Motor neuron (in vitro differentiated cells): Measurements from ENCODE around the gene CLMP. TPM values are rescaled to one million over a fixed set of nuclear protein-coding genes. Genes with fewer than 3 reads are reported as not detected.
A peak's percentile ranks its signal among the peaks of the same experiment; 100 is the strongest.
"Not testable (repeated sequence)": the region's sequence is repeated elsewhere in the genome, so short reads cannot be mapped to it uniquely, and the experiment has no call there.

Experiments used
- ATAC-seq, 8 experiments: fragments of 200-7000 bp; cut with Tn5 transposase; replicated peaks in 6 of 8; 2 replicates each; pipeline ENCODE4 v1.8.0; 2021; ENCODE audit warnings: mild to moderate bottlenecking in 8 of 8, moderate library complexity in 8 of 8
- H3K27ac ChIP-seq, 2 donors: fragments of 250-450 bp; sonication (Bioruptor Pico); 2 replicates each; pipeline ENCODE4 v1.9.0; 2021; ENCODE audit warnings: antibody characterized with exemption in 2 of 2, mild to moderate bottlenecking in 2 of 2, moderate library complexity in 1 of 2
- H3K4me1 ChIP-seq, 2 donors: fragments of 250-450 bp; sonication (Bioruptor Pico); replicated peaks in 1 of 2; 2 replicates each; pipeline ENCODE4 v1.6.1; 2021; ENCODE audit warnings: antibody characterized with exemption in 2 of 2, mild to moderate bottlenecking in 2 of 2, moderate library complexity in 1 of 2
- H3K4me3 ChIP-seq, 5 donors: fragments of 250-450 bp; sonication (Bioruptor Pico); 2 replicates each; pipeline ENCODE4 v1.9.0; 2021; ENCODE audit warnings: antibody characterized with exemption in 5 of 5, mild to moderate bottlenecking in 5 of 5, moderate library complexity in 4 of 5
- WGBS, 10 experiments: fragments of 450-650 bp; shearing (Covaris generic); methylation state at CpG; one replicate each; pipeline ENCODE4 v1.0.0; 2022; 5-methylcytosine and 5-hydroxymethylcytosine counted together
- in situ Hi-C, 9 experiments: fragments of 400-800 bp; cut with MboI; loops; one replicate each; pipeline ENCODE4 v1.15.0; 2021; ENCODE audit warnings: low sequenced_read_pairs in 9 of 9, low pct_unique_long_range_greater_than_20kb in 2 of 9; ENCODE audit not compliant: unreplicated experiment in 9 of 9
- total RNA-seq, 8 experiments: library from RNA; unstranded; fragments of 300-600 nt; gene quantifications; 2 replicates each; pipeline versions ENCODE4 v1.2.3 to v1.2.4, GENCODE V29; 2022

Gene CLMP
- total RNA-seq, 8 experiments from 2014 or later: 2.1 to 21.4 (median 14.1) TPM

DNA sequence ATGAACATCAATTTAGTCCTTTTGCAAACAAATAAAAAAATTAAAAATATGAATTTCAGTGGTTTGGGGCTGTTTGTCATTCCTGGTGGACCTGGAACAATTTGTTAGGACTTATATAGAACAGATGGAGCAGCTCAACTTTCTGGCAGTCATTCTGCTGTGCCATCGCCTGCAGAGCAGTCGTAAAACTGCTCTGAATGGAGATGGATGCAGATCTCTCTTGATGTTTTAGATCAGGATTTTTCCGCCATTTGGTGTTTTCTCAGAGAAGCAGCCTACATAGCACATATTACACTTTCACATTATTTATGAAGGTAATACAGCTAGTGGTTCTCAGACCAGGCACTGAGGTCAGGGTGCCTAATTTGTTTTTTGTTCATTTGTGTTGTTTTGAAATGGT, 101.3 kb downstream of the CLMP start:
- 0 to 100% (median 91%) methylated on average over 1 to 3 of the region's 3 CpGs; no CpG with 5 or more reads in 2 of the 10 experiments for WGBS, 10 experiments
- in situ Hi-C loops: no loop called here
- H3K4me3 ChIP-seq: no peak overlapping the region
- no peak overlapping the region for H3K27ac ChIP-seq
- peak in 1 of 8 experiments; percentile 66 for ATAC-seq
- no peaks in the 10 kb centered on the region for H3K4me1 ChIP-seq

- no peaks in the 10 kb centered on the region for H3K4me1 ChIP-seq
- no peak overlapping the region for H3K27ac ChIP-seq
- in situ Hi-C loops: no loop called here
- ATAC-seq: no peak
- no peak overlapping the region for H3K4me3 ChIP-seq
- WGBS, 10 experiments: 50 to 85% (median 79%) methylated on average over 1 to 5 of the region's 6 CpGs; no CpG with 5 or more reads in 4 of the 10 experiments
Observed at GRCh38 chr11:123091506-123091905, 103.5 kb downstream of the CLMP start.

DNA sequence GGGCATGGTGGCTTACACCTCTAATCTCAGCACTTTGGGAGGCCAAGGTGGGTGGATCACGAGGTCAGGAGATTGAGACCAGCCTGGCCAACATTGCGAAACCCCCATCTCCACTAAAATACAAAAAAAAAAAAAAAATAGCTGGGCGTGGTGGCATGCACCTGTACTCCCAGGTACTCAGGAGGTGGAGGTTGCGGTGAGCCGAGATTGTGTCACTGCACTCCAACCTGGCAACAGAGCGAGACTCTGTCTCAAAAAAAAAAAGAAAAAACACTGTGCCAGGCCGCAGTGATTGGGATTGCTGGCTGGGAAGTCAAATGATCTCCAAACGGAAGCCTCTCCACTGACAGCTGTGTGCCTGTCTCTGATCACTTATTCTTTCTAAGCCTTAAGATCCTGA, 104.9 kb downstream of the CLMP start:
- WGBS, 10 experiments: 76 to 96% (median 93%) methylated on average over 3 to 8 of the region's 8 CpGs; no CpG with 5 or more reads in 4 of the 10 experiments
- ATAC-seq, in situ Hi-C loops, H3K4me1 ChIP-seq, H3K4me3 ChIP-seq, H3K27ac ChIP-seq: not testable (repeated sequence)

- in situ Hi-C loops: not testable (repeated sequence)
- 87 to 100% (median 94%) methylated on average over 1 to 8 of the region's 10 CpGs; no CpG with 5 or more reads in 2 of the 10 experiments for WGBS, 10 experiments
Observed at GRCh38 chr11:123088896-123089295, 106.2 kb downstream of the CLMP start.

DNA sequence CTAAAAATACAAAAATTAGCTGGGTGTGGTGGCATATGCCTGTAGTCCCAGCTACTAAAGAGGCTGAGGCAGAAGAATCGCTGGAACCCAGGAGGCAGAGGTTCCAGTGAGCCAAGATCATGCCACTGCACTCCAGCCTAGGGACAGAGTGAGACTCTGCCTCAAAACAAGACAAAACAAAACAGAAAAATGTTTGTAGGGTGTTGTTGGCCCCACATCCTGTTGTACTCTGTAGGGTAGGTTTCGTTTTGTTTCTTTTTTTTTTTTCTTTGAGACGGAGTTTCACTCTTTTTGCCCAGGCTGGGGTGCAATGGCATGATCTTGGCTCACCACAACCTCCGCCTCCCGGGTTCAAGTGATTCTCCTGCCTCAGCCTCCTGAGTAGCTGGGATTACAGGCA, 107.4 kb downstream of the CLMP start:
- ATAC-seq: not testable (repeated sequence)

More at GRCh38 chr11:123088896-123089295, 106.2 kb downstream of the CLMP start:
- ATAC-seq, H3K4me1 ChIP-seq, H3K27ac ChIP-seq, H3K4me3 ChIP-seq: not testable (repeated sequence)

DNA sequence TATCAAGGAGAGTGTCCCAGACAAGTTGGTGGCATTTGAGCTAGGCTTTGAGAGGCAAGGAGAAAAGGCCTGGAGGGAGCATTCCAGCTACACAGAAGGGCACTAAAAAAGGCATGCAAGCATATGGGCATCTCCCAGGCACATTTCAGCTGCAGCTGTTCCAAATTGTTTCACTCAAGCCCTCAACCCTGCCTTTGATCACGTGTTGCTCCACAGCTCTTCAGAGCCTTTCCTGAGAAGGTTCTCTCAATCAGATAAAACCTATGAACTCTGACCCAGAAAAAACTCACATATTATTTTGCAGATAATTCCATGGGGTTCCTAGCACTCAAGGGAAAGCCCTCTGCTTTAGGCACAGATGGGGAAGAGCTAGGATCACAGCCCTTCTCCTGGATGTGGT, 108.7 kb downstream of the CLMP start:
- Histone ChIP-seq H3K4me1 (no peaks in the 10 kb centered on the region), H3K4me3 (no peak overlapping the region), H3K27ac (no peak overlapping the region)
- in situ Hi-C loops: no loop called here
- whole genome bisulfite sequencing, 10 experiments: 38 to 100% (median 66%) methylated on average over 1 of the region's 1 CpG; no CpG with 5 or more reads in 4 of the 10 experiments
- ATAC-seq: no peak

More for the DNA sequence above, 107.4 kb downstream of the CLMP start:
- WGBS, 10 experiments: 82 to 100% (median 97%) methylated on average over 1 to 3 of the region's 5 CpGs; no CpG with 5 or more reads in 4 of the 10 experiments
- H3K4me3 ChIP-seq, H3K4me1 ChIP-seq, H3K27ac ChIP-seq, in situ Hi-C loops: not testable (repeated sequence)

GRCh38 chr11:123085497-123085896, 109.6 kb downstream of the CLMP start:
- in situ Hi-C loops: no loop called here
- 57 to 100% (median 95%) methylated on average over 1 to 5 of the region's 5 CpGs; no CpG with 5 or more reads in 1 of the 10 experiments for WGBS, 10 experiments
- no peak for ATAC-seq
- Histone ChIP-seq H3K4me1 (no peaks in the 10 kb centered on the region), H3K4me3 (no peak overlapping the region), H3K27ac (no peak overlapping the region)

DNA sequence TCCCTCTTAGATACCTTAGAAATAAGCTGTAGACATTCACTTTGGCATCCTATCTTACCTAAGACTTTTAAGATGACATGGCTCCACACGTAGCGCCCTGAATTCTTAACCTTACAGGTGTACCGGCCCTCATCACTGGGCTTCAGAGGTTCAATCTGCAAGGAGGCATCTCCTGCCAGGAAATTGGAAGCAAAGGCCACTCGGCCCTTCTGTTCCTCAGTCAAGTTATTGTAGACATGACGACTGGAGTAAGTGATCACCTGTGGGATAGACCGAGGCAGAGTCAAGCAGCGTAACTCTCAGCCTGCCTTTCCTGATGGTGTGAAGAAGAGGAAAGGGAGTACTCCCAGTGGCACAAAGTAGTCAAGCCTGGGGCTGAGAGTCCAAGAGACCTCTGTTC, 110.6 kb downstream of the CLMP start:
- Histone ChIP-seq H3K27ac (no peak overlapping the region), H3K4me3 (no peak overlapping the region)
- 94 to 100% (median 100%) methylated on average over 1 to 3 of the region's 7 CpGs; no CpG with 5 or more reads in 6 of the 10 experiments for WGBS, 10 experiments

DNA sequence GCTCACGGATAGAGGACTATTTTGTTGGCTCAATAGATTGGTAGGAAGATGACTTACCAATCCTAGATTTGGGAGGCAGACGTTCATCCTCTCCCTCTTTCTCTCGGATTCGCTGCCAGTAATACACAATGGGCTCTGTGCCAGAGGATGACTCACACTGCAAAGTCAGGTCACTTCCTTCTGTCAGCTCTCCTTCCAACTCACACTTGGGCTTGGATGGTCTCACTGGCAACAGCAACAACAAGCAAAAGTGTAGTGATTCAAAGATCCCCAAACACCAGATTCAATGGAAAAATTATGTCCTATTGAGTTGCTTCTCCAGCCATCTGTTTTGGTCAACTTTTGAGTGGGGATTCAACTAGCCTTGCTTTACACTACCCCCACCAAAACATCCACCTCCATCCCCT, 111.4 kb downstream of the CLMP start:
- no peaks in the 10 kb centered on the region for H3K4me1 ChIP-seq
- no peak overlapping the region for H3K4me3 ChIP-seq
- WGBS, 10 experiments: 0 to 100% (median 31%) methylated on average over 1 to 4 of the region's 4 CpGs; no CpG with 5 or more reads in 3 of the 10 experiments
- in situ Hi-C loops: no loop called here
- no peak overlapping the region for H3K27ac ChIP-seq
- ATAC-seq: peak; percentile 55 to 97 (median 86)

More for the DNA sequence above, 110.6 kb downstream of the CLMP start:
- in situ Hi-C loops: no loop called here
- ATAC-seq: no peak
- no peaks in the 10 kb centered on the region for H3K4me1 ChIP-seq

- no peak for ATAC-seq
- H3K4me1 ChIP-seq: no peaks in the 10 kb centered on the region
- in situ Hi-C loops: no loop called here
- no peak overlapping the region for H3K27ac ChIP-seq
- 75 to 100% (median 98%) methylated on average over 1 to 4 of the region's 4 CpGs; no CpG with 5 or more reads in 3 of the 10 experiments for WGBS, 10 experiments
- no peak overlapping the region for H3K4me3 ChIP-seq
Observed at GRCh38 chr11:123082977-123083376, 112.1 kb downstream of the CLMP start.

DNA sequence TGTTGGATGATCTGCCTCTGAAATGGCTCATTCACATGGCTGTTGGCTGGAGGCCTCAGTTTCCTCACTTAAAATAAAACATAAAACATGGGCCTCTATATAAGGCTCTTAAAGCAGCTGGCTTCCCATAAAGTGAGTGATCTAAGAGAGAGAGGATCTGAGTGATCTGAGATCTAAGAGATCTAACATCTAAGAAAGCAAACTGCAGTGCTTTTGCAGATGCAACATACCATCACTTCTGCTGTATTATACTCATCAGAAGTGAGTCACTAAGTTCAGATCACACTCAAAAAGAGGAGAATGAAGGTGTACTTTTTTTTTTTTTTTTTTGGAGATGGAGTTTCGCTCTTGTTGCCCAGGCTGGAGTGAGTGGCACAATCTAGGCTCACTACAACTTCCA, 115.0 kb downstream of the CLMP start:
- in situ Hi-C loops: no loop called here
- H3K4me3 ChIP-seq: no peak overlapping the region
- H3K4me1 ChIP-seq: no peaks in the 10 kb centered on the region
- ATAC-seq: no peak
- WGBS, 10 experiments: 100% methylated on average over 1 of the region's 1 CpG; no CpG with 5 or more reads in 8 of the 10 experiments
- H3K27ac ChIP-seq: no peak overlapping the region

- no peak overlapping the region for H3K27ac ChIP-seq
- 38 to 95% (median 86%) methylated on average over 1 to 2 of the region's 2 CpGs; no CpG with 5 or more reads in 3 of the 10 experiments for WGBS, 10 experiments
- in situ Hi-C loops: no loop called here
- H3K4me3 ChIP-seq: no peak overlapping the region
- H3K4me1 ChIP-seq: no peaks in the 10 kb centered on the region
- peak in 2 of 8 experiments; percentile 50 to 69 for ATAC-seq
Observed at GRCh38 chr11:123076484-123076883, 118.6 kb downstream of the CLMP start.

DNA sequence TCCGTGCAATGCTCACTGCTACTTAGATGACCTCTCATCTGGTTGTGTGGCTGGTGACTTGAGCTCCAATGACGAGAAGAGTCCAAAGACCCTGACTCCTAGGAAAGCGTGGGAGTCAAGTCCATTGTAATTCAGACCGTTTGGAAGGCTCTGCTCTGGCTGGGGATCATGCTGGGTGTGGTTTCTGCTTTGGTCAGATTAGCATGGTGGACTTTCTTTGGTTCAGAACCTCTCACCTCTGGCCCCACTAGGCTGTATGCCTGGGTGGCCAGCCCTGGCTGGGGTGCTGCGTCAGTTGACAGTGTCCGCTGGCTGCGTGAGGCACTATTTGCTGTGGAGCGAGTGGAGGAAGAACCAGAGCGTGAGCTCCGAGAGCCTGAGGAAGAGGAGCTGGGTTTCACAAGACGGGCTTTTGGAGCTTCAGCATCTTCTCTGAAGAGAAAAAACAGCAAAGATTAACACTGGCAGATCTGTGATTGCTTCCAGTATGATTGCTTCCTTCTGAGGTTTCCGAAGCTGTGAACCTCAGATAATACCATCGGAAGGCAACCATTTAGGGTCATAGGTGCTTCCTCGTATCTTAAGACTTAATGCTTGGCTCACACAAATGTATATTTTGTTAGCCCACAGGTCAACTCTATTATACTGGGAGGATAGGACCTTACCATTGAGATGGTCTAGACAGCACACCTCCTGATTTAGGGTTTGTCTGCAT, 121.5 kb downstream of the CLMP start:
- no peak overlapping the region for H3K27ac ChIP-seq
- no peak for ATAC-seq
- WGBS, 10 experiments: 80 to 100% (median 95%) methylated on average over 1 to 10 of the region's 14 CpGs
- H3K4me1 ChIP-seq: no peaks in the 10 kb centered on the region
- no peak overlapping the region for H3K4me3 ChIP-seq
- in situ Hi-C loops: no loop called here

- in situ Hi-C loops: no loop called here
- no peak for ATAC-seq
- no peak overlapping the region for H3K27ac ChIP-seq
- no peaks in the 10 kb centered on the region for H3K4me1 ChIP-seq
- H3K4me3 ChIP-seq: no peak overlapping the region
Observed at GRCh38 chr11:123072762-123073161, 122.3 kb downstream of the CLMP start.
